T-helper 1 cell treated with Interleukin-12 subunit alpha and Interleukin-12 subunit beta and Interleukin-4 antibody, amounts not matched to agents 30 ng/mL and 1 ng/mL, for 36 hours (primary cell): ENCODE measurements around the gene WBP1L. TPM values are rescaled to one million over a fixed set of nuclear protein-coding genes. Genes with fewer than 3 reads are reported as not detected.
"Not testable (repeated sequence)": the region's sequence is repeated elsewhere in the genome, so short reads cannot be mapped to it uniquely, and the experiment has no call there.

Source experiments
- intact Hi-C: fragments of 100-400 bp; cut with micrococcal nuclease; formaldehyde crosslinking; loops from one replicate; pipeline ENCODE4 v1.15.1; 2024
- total RNA-seq: library from RNA; stranded (reverse); gene quantifications from 2 replicates; pipeline ENCODE4 v1.2.3, GENCODE V29; 2022

The WBP1L gene
- total RNA-seq = 35.2 and 35.9 TPM in 2 replicates

DNA sequence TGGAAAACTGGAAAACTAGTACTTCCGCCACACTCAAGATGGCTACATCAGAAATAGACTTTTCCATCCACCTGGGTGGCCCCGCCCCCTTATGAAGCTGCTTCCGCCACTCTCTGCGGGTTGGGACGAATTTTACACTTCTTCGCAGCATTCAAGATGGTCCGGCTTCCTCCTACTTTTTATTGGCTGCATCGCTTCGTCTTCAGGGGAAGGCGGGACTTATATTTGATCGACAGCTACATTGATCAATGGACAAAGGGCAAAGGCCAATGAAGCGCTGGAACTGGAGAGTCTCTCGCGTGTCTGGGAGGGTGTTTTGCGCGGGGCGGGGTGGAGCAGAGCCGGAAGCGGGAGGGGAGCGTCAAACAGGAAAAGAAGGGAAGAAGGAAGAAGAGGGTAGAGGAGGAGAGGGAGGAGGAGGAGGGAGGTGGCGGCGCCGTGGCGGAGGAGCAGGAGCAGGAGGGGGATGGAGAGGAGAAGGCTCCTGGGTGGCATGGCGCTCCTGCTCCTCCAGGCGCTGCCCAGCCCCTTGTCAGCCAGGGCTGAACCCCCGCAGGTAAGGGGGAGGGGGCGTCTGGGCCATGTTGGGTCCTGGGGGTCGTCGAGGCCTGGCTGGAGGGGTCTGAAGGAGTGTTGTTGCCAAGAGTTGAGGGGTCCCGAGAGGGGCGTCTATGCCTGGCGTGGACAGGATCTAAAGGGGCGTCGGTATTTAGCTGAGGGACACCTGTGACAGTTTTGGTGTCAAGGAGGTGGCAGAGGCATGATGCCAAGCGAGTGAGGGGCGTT lies at the start of gene WBP1L:
Gene WBP1L (plus strand): TSS at position 361 of the 786 bp plus-strand sequence. CDS start 106 bp downstream, at position 467.
- intact Hi-C loops = loop anchor here (1.0 to 5.0 kb wide), 14 partner anchors 29 to 653 kb away; partner anchors contain the start of genes ARL3, ATP5MK, BORCS7 and CNNM2

DNA sequence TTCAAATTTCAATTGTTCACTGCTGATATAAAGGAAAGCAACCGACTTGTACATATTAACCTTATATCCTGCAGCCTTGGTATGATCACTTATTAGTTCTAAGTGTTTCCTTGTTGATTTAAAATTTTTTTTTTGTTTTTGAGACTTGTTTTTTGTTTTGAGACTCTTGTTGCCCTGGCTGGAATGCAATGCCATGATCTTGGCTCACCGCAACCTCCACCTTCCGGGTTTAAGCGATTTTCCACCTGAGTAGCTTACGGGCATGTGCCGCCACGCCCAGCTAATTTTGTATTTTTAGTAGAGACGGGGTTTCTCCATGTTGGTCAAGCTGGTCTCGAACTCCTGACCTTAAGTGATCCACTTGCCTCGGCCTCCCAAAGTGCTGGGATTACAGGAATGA lies 48.3 kb upstream of the WBP1L start:
- intact Hi-C loops = not testable (repeated sequence)

DNA sequence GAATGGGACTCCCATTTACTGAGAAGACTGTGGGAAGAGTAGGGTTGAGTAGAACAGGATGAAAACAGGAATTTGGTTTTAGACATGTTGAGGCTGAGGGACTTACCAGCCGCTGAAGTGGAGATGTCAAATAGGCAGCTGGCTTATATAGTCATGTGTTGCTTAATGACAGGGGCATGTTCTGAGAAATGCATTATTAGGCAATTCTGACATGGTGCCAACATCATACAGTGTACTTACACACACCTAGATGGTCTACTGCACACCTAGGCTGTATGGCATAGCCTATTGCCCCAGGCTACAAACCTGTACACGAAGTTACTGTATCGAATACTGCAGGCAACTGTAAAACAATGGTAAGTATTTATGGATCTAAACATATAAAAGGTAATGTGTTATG lies 47.0 kb upstream of the WBP1L start:
- intact Hi-C loops = no loop called here

DNA sequence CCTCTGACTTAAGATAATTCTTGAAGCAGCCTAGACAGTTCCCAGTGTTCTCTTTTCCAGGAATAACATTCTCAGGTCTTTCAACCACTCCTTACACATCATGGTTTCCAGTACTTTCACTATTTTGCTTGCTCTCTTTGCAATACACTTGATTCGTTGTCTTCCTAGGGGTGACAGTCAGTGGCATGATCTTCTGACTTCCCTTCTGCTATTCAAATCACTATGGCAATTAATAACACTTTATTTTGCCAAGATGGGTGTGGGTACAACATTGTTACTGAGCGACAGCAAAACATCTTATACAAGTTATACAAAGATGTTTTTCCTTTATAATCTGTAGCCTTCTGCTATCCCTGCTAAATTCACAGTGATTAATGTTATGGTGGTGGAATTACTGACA lies 44.9 kb upstream of the WBP1L start:
- intact Hi-C loops = no loop called here

DNA sequence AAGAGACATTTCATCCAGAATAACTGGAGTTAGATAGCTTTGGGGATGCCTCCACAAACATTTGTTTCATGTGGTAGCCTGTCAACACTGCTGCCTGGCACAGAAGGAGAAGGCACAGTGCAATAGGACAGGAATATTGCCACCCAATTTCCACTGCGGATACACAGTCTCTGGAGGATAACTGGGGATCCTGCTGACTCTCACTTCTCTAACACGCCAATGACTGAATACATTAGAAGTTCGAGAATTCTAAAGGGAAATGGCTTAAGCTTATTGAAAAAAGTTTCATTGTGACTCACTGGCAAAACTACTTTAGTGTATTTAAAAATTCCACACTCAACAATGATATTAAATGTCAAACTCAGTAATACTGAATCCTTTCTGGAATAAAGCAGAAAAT lies 42.5 kb upstream of the WBP1L start:
- intact Hi-C loops = no loop called here

DNA sequence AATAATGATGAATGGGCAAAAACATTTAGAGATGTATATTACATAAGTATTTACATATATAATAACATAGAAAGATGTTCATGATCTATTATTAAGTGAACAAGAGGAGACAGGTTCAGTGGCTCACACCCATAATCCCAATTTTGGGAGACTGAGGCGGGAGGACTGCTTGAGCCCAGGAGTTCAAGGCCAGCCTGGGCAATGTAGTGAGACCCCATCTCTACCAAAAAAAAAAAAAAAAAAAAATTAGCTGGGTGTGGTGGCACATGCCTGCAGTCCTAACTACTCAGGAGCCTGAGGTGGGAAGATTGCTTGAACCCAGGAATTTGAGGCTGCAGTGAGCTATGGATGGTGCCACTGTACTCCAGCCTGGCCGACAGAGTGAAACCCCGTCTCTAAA lies 42.0 kb upstream of the WBP1L start:
- intact Hi-C loops = no loop called here

DNA sequence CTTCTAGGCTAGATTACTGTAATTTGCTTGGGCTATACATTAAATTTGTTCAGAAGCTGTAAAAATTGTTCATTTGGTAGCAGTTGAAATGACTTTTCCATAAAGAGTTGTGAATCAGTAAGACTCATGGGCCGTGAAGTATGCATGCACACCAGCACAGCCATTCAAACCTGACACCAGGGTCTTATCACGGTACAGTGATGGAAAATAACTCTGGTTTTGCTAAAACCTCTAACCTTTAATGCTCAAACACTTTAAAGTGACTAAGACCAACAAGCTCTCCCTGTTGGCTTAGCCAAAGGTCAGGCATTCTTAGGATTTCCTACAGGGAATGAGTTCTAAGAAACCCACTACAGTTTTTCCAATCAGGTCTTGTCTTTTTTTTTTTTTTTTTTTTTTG lies 41.0 kb upstream of the WBP1L start:
- intact Hi-C loops = no loop called here

DNA sequence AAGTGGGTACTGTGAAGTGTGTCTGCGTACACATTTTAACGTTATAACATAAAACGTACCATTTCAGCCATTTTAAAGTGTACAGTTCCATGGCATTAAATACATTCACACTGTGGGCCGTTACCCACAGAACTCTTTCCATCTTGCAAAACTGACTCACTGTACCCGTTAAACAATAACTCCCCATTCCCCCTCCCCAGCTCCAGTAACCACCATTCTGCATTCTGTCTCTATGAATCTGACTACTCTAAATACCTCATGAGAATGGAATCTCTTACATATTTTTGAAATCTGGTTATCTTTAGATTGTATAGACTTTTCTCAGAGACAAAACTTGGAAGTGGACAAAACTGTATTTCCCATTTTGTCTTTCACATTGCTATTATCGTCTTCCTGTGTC lies 38.8 kb upstream of the WBP1L start:
- intact Hi-C loops = no loop called here

DNA sequence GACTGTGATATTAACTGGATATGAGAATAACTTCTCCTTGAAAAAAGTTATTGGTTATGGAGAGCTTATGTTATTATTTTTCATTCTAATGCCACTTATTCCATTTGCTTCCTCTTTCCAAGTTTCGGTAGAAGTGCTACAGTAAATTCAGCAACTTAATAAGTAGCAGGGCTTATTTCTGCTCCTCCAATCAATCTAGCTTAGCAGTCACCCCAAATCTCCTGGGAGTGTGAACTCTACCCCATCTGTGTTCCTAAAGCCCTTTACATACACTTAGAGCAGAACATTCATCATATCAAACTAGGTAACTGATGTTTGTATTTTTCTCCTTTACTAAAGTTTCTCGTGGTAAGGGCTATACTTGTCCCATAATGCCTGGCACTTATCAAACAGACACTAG lies 38.2 kb upstream of the WBP1L start:
- intact Hi-C loops = no loop called here

DNA sequence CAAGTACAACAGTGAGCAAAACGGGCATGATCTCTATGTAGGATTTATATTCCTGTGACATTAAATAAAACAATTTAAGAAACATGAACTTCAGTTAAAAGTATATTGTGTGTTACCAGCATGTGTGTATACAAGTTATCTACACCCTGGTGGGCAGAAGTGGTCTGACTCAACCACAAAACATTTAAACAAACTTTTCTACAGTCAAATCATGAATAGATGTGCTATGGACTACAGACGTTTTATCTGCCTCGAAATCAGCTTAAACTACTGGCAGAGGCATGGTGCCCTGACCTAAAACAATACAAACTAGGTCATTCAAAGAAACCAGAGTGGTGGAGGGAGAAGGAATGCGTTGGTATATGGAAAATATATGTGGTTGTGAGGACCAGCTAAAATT lies 33.1 kb upstream of the WBP1L start:
- intact Hi-C loops = loop anchor here (5.0 kb wide), 2 partner anchors 278 to 1412 kb away; partner anchors contain the start of genes CUEDC2 and SFR1

DNA sequence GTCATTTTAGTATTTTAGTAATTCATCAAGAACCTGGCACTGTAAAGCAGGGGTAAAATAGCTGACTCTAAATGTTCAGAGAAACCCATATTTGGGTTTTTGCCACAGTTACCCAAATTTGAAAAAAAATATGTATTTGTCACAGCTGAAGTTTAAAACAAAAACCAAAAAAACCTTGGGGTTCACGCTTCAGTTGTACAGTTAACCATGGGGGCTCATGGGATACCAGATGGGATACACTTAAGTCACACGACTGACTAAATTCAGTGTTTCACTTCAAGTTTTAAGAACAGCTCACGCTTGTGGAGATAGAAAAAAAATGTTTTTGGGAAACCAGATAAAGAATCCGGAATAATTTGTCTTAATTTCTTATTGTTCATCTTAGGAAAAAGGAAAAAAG lies 31.7 kb upstream of the WBP1L start:
- intact Hi-C loops = loop anchor here (5.0 kb wide), 2 partner anchors 280 to 1410 kb away; partner anchors contain the start of genes CUEDC2 and SFR1

DNA sequence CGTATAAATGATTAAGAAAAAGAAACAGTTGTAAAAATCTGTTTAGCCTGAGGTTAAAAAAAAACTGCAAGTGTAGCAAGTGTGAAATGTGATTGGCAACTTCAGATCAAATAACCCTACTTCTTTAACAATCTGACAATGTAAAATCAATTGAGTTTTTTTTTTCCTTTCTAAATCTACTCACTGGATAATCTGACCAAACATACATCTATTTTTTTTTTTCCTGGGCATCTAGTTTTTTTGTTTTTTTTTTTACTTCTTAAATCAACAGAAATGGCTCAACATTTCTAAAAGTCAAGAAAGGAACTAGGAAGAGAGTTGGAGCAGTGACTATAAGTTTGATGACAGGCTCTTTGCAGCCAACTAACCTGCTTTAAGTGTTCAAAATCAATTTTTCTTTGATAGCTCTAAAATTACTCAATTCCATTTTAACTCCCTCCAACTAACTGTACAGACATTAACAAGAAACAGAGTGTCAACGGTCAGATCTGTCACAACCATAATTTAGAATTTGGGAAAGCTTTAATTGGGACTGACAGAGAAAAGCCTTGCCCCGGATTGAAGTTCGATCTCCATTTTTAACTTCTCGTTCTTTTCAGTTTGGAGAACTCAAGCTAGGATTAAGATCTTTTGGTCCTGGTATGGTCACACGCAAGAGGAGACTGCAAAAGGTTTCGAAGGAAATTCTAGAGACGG lies 30.8 kb upstream of the WBP1L start:
- intact Hi-C loops = loop anchor here (5.0 kb wide), 2 partner anchors 281 to 1409 kb away; partner anchors contain the start of genes CUEDC2 and SFR1

DNA sequence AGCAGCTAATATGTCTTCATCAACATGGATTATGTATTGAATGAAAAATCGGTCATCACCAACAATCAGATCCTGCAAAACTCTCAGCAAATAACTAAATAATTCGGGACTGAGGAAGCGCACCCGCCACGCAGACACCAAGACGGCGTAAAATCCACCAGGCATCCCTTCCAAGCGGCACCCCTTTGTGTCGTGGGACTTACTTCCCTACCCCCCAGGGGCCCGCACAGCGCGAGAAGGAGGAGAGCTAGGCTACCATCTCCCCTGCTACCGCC lies 30.3 kb upstream of the WBP1L start:
- intact Hi-C loops = loop anchor here (5.0 kb wide), 2 partner anchors 281 to 1409 kb away; partner anchors contain the start of genes CUEDC2 and SFR1

DNA sequence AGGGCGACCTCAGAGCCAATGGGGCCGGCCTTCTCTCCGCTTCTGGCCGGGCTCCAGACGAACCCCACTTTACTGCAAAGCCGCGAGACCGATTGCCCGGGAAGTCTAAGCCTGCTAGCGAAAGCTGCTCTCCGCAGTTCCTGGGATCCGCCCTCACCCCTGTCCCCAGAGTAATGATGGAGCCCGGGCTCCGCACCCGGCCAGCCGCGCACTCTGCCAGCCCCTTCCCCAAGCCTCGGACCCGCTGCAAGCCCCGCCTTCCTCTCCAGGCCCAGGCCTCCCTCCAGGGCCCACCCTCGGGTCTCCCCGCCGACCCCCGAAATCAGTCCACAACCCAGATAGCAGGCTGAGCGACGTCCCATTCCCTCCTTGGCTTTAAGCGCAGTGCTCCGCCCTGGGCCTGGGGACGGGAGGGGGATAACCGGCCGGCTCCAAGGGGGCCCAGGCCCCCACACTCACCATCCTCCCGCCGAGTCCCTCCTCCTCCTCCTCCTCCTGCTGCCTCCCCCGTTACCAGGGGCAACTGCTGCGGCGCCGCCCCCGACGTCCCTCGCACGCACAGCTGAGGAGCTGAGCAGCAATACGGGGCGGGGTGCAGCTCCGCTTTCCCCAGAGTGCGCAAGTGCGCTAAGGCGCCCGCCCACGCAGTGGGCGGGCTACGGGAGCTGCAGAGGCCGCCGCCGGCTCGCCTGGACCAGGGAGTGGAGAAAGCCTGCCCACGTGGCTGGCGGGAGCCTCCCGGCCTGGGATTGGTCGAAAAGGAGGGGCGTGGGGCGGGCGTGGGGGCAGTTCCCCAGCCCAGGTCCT lies 29.7 kb upstream of the WBP1L start, which contains the start of gene ARL3:
Gene ARL3 (minus strand): TSS at position 584 of the 807 bp plus-strand sequence. CDS start 122 bp downstream, at position 462.
- intact Hi-C loops = loop anchor here (1.0 to 5.0 kb wide), 15 partner anchors 29 to 1408 kb away; partner anchors contain the start of genes ACTR1A, ATP5MK, BORCS7 and CNNM2

DNA sequence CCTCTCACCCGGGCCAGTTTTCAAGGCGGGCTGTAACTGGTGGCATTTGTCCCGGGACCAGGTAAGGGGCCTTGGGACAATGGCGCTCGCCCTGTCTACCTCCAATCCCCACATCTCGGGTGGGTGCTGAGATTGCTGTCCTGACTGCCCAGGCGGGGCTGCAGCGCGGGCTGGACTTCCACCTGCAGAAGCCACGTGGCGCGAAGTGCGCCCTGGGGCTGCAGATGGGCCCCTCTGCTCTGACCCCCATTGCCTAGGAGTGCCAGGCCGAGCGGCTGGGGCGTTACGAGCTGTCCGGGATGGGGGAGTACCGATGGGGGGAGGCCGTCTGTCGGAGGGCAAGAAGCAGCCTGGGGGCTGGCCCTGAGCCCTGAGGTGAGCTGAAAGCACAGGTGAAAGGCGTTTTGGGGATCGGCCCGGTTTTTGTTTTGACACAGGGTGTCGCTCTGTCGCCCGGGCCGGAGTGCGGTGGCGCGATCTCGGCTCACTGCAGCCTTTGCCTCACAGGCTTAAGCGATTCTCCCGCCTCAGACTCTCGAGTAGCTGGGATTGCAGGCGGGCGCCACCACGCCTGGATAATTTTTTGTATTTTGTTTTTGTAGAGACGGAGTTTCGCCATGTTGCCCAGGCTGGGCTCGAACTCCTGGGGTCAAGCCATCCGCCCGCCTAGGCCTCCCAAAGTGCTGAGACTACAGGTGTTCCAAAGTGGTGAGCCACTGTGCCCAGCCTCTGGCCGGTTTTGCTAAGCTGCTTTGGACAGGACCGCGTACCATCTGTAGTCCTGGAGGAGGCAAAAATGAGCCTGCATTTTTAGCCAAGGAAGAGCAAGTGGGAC lies 28.9 kb upstream of the WBP1L start, which contains the start of gene SFXN2:
Gene SFXN2 (plus strand): TSS at position 16 of the 835 bp plus-strand sequence. CDS start 12,001 bp downstream, outside the sequence.
- intact Hi-C loops = loop anchor here (1.0 to 5.0 kb wide), 15 partner anchors 28 to 1407 kb away; partner anchors contain the start of genes ACTR1A, ATP5MK, BORCS7 and CNNM2

DNA sequence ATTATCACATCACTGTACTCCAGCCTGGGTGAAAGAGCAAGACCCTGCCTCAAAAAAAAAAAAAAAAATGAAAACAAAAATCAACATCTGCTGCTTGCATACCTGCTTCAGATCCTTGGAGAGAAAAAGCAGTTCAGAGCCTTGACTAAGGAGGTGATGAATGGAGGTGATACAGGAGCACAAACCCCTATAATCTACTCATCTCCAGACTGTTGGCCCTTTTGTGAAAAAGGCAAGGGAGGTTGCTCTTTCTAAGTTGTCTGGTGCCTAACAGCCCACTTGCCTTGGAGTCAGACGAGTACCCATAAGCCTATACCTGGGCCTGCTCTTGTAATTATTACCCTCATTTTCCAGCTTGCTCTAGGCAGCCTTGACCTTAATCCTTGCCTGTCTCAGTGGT lies 27.9 kb upstream of the WBP1L start:
- intact Hi-C loops = no loop called here

DNA sequence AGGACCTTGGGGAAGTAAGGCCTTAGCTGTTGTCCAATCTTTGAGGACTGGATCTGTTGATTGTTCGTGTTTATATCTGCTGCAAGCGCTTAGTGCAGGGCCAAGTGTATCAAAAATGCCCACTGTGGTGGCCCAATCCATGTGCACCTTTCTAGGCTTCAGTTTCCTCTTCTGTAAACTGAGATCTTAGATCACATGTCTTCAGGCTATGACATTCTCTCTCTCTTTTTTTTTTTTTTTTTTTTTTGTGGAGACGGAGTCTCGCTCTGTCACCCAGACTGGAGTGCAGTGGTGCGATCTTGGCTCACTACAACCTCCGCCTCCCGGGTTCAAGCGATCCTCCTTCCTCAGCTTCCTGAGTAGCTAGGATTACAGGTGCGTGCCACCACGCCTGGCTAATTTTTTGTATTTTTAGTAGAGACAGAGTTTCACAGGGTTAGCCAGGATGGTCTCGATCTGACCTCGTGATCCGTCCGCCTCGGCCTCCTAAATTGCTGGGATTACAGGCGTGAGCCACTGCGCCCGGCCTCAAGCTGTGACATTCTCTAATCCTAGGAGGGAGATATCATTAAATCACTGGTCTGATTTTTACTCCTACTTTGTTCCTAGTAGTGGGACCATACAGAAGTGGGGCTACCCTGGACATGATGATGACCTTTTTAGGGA lies 26.7 kb upstream of the WBP1L start:
- intact Hi-C loops = not testable (repeated sequence)

DNA sequence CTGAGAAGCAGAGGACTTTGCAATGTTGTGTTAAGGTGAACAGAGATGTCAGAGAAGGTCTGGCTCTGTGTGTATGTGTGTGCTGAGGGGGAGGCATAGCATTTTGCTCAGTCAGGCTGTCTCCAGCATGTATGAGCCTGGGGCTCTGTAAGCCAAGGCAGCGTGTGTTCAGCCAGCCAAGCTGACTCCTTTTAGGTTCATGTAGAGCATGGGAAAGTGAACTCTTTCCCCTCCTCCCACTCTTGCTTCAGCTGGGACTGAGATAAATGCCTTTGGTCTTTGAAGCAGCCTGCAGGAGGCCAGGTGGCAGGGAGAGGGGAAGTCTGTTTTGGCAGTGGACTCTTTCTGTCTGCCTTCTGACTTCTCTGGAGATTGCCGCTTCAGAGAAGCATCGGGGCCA lies 25.5 kb upstream of the WBP1L start:
- intact Hi-C loops = no loop called here

DNA sequence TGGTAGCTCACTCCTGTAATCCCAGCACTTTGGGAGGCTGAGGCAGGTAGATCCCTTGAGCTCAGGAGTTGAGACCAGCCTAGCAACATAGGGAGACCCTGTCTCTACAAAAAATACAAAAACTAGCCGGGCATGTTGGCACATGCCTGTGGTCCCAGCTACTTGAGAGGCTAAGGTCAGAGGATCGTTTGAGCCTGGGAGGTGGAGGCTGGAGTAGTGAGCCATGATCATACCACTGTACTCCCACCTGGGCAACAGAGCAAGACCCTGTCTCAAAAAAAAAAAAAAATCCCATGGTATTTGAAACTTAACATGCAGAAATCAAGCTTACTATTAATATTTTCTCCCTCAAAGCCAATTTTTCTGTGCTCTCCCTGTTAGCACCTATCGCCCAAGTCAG lies 23.4 kb upstream of the WBP1L start:
- intact Hi-C loops = no loop called here
